ENCODE measurements around the gene RAB11FIP3.

Gene RAB11FIP3

DNA sequence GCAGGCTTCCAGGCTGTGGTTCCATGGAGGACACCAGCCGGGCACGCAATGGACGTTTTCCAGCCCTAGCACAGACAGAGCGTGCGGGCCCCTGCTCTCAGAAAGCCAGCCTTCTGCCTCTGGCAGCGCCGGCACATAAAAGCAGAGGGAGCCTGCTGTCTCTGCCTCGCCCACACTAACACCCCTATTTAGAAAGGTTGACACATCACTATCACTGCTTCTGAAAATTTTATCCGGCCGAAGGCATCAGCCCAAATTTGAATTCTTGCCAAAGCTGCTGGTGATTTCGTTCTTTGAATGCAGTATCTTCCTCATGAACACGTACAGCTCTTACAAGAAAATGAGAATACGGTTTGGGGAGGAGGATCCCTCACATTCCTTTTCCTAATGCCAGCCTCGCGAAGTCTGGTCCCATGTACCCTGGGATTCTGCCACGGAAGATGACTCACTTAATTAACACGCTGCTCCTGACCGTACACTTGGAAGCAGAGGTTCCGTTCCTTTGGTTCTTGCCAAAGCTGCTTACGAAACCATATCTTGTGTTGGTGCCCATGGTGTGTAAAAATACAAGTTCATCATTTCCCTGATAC, 1.3 kb upstream of the RAB11FIP3 start:
- no peak for DNase-seq (ENCODE audit: low read depth in 3 of 3)

DNA sequence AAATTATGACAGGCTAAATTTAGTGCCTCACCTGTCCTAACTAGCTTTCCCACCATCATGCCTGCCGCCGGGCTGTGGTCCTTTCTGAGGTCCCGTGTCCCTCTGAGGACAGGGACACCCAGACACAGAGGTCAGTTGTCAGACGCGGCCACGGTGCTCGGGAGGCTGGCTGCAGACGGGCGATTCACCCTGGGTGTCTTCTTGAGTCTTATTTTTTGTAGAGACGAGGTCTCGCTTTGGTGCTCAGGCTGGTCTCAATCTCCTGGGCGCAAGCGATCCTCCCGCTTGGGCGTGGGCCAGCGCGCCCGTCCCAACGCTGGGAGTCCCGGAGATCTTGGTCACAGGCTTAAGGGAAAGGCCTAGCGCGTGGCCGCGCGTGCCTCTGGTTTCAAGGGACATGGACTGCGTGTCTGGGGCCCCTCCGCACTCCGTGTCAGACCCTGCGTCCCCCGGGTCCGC, 797 bp upstream of the RAB11FIP3 start:
- no peak for DNase-seq (ENCODE audit: low read depth in 3 of 3)

DNA sequence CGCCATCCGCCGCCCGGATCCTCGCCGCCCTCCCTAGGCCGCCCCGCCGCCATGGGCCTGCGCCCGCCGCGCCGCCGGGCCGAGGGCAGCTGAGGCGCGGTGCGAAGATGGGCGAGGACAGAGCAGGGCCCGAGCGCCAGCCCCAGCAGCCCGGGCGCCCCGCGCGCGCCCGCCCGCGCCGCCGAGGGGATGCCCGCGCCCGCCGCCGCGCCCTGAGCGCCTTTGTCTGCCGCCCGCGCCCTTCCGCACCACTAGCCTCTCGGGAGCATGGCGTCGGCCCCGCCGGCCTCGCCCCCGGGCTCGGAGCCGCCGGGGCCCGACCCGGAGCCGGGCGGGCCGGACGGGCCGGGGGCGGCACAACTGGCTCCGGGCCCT, 278 bp downstream of the RAB11FIP3 start:
- DNase-seq (ENCODE audit: low read depth in 3 of 3) = no peak

DNA sequence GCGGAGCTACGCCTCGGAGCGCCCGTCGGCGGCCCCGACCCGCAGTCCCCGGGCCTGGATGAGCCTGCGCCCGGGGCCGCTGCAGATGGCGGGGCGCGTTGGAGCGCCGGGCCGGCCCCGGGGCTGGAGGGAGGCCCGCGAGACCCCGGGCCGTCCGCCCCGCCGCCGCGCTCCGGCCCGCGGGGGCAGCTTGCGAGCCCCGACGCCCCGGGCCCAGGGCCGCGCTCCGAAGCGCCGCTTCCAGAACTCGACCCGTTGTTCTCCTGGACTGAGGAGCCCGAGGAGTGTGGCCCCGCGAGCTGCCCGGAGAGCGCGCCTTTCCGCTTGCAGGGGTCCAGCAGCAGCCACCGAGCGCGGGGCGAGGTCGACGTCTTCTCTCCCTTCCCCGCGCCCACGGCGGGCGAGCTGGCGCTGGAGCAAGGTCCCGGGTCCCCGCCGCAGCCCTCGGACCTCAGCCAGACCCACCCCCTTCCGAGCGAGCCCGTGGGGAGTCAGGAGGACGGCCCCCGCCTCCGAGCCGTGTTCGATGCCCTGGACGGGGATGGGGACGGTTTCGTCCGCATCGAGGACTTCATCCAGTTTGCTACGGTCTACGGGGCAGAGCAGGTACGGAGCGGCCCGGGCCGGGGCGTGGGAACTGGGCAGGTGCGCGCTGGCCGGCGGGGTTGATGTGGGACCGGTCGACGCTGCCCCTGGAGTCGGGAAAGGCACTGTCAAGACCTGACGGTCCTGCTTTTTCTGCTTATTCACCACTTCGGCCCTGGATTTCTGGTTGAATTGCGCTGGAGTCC, 861 bp downstream of the RAB11FIP3 start:
- no peak for DNase-seq (ENCODE audit: low read depth in 3 of 3)

DNA sequence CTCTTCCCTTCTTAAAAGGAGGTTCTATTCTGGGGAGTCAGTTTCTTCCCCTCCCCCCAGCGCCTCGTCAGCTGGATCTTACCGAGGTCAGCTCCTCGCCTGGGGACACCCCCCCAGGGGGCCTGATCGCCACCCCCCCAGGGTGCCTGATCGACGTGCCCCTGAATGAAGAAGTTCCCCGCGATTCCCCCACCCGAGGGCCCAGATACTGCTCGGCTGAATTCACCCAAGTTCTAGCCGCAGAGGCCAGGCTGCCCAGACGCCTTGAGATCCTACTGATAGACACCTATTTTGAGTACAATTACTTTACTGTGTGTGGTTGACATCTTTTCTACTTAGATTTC, 1.4 kb downstream of the RAB11FIP3 start:
- DNase-seq (ENCODE audit: low read depth in 3 of 3) = no peak

DNA sequence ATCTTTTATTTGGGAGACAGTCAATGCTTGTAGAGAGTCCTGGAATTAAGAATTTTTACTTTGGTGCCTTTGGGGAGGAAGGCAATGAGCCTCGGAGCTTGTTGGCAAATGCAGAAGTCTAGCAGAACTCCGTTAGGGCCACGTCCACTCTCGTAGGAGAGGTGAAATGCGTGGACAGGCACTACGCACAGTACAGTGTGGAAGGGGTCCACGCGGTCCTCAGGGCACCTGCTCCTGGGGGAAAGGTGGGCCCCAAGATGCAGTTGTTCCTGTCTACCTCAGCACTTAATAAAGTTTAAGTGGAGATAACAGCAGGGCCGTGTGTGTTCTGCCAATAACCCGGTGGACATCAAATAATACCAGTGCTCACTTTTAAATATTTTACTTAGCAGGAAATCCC, 1.8 kb downstream of the RAB11FIP3 start:
- DNase-seq (ENCODE audit: low read depth in 3 of 3) = no peak

DNA sequence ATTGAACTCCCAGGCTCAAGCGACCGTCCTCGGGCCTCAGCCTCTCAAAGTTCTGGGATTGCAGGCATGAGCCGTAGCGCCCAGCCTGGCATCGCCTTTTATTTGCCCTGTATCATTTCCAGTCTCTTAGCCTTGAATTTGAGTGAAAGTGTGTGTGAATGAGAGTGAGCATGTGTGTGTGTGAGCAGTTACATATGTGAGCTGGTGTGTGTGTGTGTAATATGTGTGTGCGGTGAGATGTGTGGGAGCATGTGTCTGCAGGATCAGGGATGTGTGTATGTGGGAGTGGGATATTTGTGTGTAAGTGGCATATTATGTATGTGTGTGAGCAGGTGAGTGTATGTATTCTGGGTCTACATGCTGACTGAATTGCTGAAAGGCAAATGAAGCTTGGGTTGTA, 5.5 kb downstream of the RAB11FIP3 start:
- DNase-seq (ENCODE audit: low read depth in 3 of 3) = no peak

DNA sequence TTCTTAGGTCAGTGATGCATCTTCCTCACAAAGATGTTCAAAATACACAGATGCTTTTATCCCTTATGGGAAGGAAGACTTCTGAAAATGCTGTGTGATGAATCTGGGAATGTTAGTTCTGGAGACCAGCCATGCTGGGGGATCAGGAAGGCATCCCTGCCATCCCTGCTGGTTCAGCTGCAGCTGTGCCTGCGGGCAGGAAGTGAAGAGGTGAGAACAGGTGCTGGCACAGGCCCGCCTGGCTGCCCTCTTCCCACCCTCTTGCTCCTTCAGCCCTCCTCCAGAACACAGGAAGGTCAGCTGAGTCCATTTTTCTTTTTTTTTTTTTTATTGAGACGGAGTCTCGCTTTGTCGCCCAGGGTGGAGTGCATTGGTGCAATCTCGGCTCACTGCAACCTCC, 15.2 kb downstream of the RAB11FIP3 start:
- no peak for DNase-seq (ENCODE audit: low read depth in 3 of 3)

DNA sequence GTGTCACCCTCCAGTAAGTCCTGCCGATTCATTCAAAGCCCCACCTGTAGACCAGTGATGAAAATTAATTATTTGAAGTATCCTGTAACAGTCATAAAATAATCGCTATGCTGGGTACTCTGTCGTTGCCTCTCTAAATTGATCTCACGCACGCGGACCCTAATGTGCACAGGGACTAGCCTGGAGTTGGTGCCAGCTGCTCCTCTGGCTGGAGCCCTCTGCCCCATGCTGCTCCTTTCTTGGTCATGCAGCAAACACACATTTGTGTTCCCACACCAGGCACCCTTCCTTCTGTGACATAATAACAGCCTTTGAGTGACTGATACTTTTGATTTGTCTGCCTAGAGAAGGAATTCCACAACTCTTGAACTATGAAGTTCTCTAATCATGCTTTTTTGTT, 16.0 kb downstream of the RAB11FIP3 start:
- DNase-seq (ENCODE audit: low read depth in 3 of 3) = no peak

DNA sequence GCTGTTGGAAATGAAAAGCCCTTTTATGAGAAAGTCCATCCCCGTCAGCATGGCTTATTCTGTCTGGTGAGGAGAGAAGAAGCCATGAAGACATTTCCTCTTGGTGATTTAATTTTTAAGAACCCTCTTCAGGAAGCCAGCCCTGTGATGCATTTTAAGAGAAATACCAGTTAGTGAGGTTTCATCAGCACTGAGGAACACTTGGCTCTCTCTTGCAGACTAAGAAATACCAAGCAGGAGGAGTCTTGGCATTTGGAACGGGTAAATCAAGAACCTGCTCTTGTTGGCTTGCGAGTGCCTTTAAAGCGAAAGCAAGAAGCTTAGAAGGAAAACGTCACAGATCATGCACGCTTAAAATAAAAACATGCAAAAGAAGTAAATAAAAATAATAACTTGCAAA, 17.5 kb downstream of the RAB11FIP3 start:
- no peak for DNase-seq (ENCODE audit: low read depth in 3 of 3)

DNA sequence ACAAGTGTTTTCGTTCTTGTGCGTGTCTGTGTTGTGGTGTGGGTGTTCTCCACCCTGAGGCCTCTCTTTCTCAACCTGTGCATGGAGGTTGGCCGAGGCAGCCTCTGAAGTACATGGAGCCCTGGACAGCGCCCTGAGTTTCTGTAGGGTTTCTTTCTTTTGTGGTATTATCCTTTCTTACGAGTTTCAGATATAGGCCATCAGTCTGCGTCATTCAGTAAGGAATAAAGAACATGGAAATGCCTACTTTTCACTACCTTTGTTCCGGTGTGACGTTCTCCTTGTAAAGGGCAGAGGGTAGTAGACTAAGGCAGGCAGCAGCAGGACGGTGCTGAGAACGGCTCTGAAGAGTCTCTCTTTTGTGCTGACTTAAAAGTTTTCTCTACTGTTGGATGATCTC, 18.6 kb downstream of the RAB11FIP3 start:
- no peak for DNase-seq (ENCODE audit: low read depth in 3 of 3)

DNA sequence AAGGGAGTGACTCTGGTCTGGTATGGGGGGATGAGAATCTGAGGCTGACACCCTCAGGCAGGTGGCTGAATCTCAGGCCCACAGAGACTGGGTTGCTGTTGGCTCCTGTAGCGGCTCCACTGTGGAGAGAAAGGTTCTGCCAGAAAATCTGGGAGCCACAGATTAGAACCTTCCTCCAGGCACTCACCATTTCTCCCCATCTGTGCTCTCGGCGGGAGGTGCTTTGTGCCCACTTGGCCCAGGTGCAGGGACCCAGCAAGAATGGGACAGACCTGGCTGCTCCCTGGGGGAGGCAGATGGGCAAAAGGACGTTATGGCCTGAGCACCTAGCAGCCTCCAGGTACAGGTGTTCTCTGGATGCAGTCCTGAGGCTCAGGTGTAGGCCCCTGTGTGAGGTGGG, 20.1 kb downstream of the RAB11FIP3 start:
- DNase-seq (ENCODE audit: low read depth in 3 of 3) = no peak

DNA sequence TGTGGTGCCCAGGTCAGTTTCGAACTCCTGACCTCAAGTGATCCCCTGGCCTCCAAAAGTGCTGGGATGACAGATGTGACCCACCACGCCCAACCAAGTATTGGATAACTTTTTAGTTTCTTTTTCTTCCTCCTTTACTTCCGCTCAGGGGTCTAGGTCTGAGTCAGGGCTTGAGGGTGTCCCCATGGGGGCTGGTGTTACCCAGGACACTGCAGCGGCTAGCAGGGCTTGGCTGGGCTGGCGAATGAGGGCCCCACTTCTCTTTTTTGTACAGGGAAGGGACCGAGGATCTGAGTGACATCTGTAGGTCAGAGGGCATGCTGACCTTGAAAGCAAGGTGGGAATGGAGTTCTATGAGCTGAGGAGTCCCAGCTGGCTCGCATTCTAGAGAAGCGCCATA, 24.9 kb downstream of the RAB11FIP3 start:
- no peak for DNase-seq (ENCODE audit: low read depth in 3 of 3)

DNA sequence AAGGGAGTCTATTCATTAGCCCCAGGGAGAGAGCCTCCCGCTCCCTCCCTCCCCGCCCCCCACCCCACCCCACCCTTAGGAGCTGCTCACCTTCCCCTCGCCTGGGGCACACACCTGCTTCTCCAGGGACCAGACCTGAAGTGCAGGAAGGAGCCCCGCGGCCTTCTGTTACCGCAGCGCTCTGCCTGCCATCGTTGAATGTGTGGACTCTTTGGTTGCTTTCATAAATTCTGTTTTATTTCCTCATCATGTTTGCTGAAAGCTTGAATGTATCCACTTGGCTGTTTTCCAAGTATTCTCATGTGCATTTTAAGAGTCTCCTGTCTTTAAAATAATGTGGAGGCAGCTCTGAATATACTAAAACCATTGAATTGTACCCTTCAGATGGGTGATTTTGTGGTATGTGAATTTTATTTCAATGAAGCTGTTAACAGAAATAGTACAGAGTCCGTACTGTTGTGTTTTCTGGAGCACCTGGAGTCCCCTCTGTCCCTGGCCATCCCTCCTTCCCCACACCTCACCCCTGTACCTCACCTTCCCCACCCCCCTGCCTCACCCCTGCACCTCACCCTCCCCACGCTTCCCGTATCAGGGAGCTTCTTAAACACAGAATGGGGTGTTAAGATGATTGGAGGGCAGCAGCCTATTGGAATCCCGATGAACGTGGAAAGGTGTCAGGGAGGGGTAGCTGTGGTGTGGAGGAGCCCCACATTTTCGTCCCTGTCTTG, 25.5 kb downstream of the RAB11FIP3 start:
- DNase-seq (ENCODE audit: low read depth in 3 of 3) = no peak

DNA sequence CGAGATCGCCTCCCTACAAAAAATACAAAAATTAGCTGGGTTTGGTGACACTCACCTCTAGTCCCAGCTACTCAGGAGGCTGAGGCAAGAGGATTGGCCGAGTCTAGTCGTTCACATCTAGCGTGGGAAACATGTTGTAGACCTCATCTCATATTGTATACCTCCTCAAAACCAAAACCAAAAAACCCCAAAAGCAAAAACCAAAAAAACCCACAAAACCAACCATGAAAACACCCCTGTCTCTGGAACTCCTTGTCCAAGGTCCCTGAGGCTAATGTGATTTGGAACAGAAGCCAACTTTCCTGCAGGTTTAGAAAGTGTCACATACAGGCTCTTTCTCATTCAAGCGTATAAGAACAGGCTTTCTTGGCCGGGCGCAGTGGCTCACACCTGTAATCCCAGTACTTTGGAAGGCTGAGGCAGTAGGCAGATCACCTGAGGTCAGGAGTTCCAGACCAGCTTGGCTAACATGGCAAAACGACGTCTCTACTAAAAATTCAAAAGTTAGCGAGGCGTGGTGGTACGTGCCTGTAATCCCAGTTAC, 29.0 kb downstream of the RAB11FIP3 start:
- DNase-seq (ENCODE audit: low read depth in 3 of 3) = no peak

DNA sequence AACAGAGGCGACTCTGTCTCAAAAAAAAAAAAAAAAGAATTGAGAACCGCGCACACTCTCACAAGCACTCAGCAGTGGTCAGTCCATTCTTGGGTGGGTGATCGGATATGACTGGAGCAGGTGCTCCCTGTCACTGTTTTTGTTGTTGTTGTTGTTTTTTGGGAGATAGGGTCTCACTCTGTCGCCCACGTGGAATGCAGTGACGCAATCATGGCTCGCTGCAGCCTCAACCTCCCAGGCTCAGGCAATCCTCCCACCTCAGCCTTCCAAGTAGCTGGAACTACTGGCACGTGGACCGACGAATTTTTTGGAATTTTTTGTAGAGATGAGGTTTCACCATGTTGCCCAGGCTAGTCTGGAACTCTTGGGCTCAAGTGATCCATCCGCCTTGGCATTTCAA, 30.0 kb downstream of the RAB11FIP3 start:
- no peak for DNase-seq (ENCODE audit: low read depth in 3 of 3)

DNA sequence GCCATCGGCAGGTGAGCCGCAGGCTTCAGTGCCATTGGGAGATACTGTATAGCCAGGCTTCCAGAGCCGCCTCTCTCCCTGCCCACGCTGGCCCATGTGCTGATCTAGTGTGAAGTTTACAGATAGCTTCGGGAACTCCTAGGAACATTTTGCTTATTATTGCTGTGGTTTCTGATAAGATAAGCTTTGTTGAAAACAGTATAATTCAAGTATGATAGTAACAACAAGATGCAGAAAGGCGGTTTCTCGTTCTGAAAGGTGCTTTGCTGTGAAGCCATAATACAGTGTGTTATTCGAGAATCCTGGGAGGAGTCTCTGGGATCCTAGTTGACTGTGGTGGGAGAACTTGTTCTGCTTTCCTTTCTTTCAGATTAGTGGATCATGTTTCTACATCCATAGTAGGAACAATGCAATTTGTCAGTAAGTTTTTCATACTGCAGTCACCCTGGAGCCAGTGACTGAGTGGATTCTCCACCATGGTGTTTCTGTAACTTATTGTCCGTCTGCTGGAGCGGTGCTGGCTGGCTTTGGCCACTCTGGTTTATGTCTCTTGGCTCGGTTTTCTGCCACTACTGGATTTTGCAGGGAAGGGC, 31.5 kb downstream of the RAB11FIP3 start:
- no peak for DNase-seq (ENCODE audit: low read depth in 3 of 3)

DNA sequence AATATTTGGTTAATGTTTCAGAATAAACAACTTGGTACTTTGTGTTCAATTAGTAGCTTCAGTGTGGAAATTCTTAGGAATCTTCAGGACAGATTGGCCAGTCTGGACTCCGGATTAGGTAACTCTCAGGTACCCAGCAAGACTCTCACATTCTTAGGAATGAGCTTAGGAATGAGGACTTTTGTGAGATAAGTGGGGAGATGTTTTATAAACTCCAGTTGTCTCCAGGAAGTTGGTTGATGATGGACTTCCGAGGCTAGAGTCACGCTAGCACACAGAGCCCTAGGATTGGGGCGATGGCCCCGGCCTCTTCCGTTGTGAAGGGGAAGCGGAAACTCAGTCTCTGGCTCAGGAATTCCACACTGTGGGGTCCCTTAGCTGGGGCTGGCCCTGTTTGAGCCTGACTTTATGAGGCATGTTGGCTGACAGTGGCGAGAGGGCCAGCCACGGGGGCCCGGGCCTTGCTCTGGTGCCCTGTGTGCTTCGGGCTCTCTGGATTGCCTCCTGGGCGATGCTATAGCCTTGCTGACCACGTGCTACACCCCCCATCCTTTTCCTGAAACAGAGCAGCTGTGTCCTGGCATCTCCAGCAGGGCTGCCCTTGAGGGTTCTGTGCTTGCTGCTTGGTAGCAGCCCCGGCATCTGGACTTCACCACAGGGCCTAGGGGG, 32.4 kb downstream of the RAB11FIP3 start:
- no peak for DNase-seq (ENCODE audit: low read depth in 3 of 3)

DNA sequence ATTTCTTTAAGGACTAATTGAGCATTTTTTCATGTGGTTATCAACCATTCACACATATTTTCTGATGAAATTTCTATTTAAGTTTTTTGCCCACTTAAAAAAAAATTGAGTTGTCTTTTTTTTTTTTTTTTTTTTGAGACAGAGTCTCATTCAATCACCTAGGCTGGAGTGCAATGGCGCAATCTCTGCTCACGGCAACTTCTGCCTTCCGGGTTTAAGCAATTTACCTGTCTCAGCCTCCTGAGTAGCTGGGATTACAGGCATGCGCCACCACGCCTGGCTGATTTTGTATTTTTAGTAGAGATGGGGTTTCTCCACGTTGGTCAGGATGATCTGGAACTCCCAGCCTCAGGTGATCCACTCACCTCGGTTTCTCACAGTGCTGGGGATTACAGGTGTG, 34.3 kb downstream of the RAB11FIP3 start:
- no peak for DNase-seq (ENCODE audit: low read depth in 3 of 3)

DNA sequence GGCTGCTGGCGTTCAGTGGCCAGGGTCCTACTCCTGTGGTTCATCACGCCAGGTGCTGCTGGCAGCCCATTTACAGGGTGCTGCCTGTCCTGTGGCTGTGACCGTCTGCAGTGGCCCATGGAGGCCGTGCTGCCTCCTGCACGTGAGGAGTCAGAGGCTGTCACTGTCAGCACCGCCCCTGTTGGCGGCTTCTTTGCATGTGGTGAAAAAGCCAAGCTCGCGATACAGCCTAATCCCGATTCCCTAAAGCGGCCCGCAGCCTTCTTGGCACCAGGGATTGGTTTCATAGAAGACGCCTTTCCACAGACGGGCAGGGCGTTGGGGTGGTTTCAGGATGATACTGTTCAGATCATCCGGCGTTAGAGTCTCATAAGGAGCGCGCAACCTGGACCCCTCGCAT, 35.3 kb downstream of the RAB11FIP3 start:
- no peak for DNase-seq (ENCODE audit: low read depth in 3 of 3)

DNA sequence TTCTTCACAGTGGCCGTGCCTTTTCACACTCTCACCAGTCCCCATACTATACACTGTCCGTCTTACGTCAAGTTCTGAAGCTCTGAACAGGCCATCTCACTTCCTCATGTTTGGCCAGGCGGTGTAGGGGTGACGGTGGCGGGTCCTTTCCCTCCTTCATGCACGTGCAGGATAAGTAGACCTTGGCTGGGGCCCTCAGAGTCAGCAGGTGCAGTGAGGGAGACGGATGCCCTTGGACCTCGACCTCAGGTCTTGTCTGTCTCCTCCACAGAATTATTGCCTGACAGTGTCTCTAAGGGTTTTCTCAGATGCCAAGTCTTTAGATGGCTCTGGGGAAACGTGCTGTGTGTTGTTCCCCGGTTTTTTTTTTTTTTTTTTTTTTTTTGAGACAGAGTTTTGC, 37.6 kb downstream of the RAB11FIP3 start:
- DNase-seq (ENCODE audit: low read depth in 3 of 3) = no peak

DNA sequence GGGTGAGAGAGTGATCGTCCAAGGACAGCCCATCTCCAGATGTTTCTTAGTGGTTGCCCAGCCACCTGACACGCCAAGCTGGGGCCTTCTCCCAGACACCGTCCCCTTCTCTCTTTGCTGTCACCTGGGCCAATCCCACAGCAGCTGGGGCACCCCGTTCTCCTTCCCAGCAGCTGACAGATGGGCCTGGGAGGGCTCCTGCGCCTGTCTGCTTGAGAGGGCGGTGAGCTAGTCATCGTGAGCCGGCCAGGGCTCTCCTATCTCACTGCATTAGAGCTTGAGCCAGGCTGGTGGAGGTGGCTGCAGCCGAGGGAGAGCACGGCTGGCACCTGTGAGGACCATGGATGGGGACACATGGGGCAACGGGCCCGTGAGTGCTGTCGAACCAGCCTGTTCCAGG, 41.2 kb downstream of the RAB11FIP3 start:
- DNase-seq (ENCODE audit: low read depth in 3 of 3) = no peak
